BLaER1 (cell line): ENCODE results near the gene AKAP6.

Source experiments
- H3K27ac ChIP-seq: shearing (Covaris generic); formaldehyde crosslinking; 2 replicates; pipeline ENCODE4 v1.8.1; 2022
- H3K27me3 ChIP-seq: shearing (Covaris generic); formaldehyde crosslinking; 2 replicates; pipeline ENCODE4 v1.8.1; 2022
- H3K36me3 ChIP-seq: shearing (Covaris generic); formaldehyde crosslinking; 2 replicates; pipeline ENCODE4 v1.8.1; 2022
- H3K4me1 ChIP-seq: shearing (Covaris generic); formaldehyde crosslinking; 2 replicates; pipeline ENCODE4 v1.8.1; 2022
- H3K4me2 ChIP-seq: shearing (Covaris generic); formaldehyde crosslinking; 2 replicates; pipeline ENCODE4 v1.8.1; 2022
- H3K4me3 ChIP-seq: shearing (Covaris generic); formaldehyde crosslinking; 2 replicates; pipeline ENCODE4 v1.8.1; 2022
- H3K9ac ChIP-seq: shearing (Covaris generic); formaldehyde crosslinking; 2 replicates; pipeline ENCODE4 v1.8.1; 2022
- H3K9me3 ChIP-seq: shearing (Covaris generic); formaldehyde crosslinking; 2 replicates; pipeline ENCODE4 v1.8.1; 2022
- H4K20me1 ChIP-seq: shearing (Covaris generic); formaldehyde crosslinking; 2 replicates; pipeline ENCODE4 v1.8.1; 2022
- Cebpa-rat ChIP-seq: shearing (Covaris generic); IDR thresholded peaks from 2 replicates; pipeline ENCODE4 v1.8.1; 2022

AKAP6 gene

GRCh38 chr14:32622742-32623141 lies 293.6 kb downstream of the AKAP6 start:
- no peak overlapping the region for H3K4me2 ChIP-seq
- no peaks in the 10 kb centered on the region for H4K20me1 ChIP-seq
- no peak overlapping the region for H3K9ac ChIP-seq
- no peaks in the 10 kb centered on the region for H3K9me3 ChIP-seq
- H3K4me1 ChIP-seq = no peaks in the 10 kb centered on the region
- H3K4me3 ChIP-seq = no peak overlapping the region
- TF ChIP-seq Cebpa-rat = no peak
- H3K36me3 ChIP-seq = no peaks in the 10 kb centered on the region
- no peaks in the 10 kb centered on the region for H3K27me3 ChIP-seq
- H3K27ac ChIP-seq = no peak overlapping the region

- no peaks in the 10 kb centered on the region for H4K20me1 ChIP-seq
- H3K4me1 ChIP-seq = no peaks in the 10 kb centered on the region
- H3K36me3 ChIP-seq = no peaks in the 10 kb centered on the region
- no peak overlapping the region for H3K27ac ChIP-seq
- no peaks in the 10 kb centered on the region for H3K9me3 ChIP-seq
- no peak for TF ChIP-seq Cebpa-rat
- H3K4me3 ChIP-seq = no peak overlapping the region
- H3K27me3 ChIP-seq = no peaks in the 10 kb centered on the region
- no peak overlapping the region for H3K4me2 ChIP-seq
- no peak overlapping the region for H3K9ac ChIP-seq
Observed at GRCh38 chr14:32623300-32624093, 294.4 kb downstream of the AKAP6 start.

- no peak overlapping the region for H3K9ac ChIP-seq
- H3K27ac ChIP-seq = no peak overlapping the region
- no peaks in the 10 kb centered on the region for H3K36me3 ChIP-seq
- no peak for TF ChIP-seq Cebpa-rat
- no peak overlapping the region for H3K4me3 ChIP-seq
- H3K4me1 ChIP-seq = no peaks in the 10 kb centered on the region
- H3K4me2 ChIP-seq = no peak overlapping the region
- H3K27me3 ChIP-seq = no peaks in the 10 kb centered on the region
- H3K9me3 ChIP-seq = no peaks in the 10 kb centered on the region
- H4K20me1 ChIP-seq = no peaks in the 10 kb centered on the region
Observed at GRCh38 chr14:32625211-32625610, 296.1 kb downstream of the AKAP6 start.

GRCh38 chr14:32627545-32628298 lies 298.6 kb downstream of the AKAP6 start:
- Histone ChIP-seq H3K4me3 (no peak overlapping the region), H3K36me3 (no peaks in the 10 kb centered on the region), H3K4me2 (no peak overlapping the region), H3K9me3 (no peaks in the 10 kb centered on the region), H3K9ac (no peak overlapping the region), H4K20me1 (no peaks in the 10 kb centered on the region), H3K4me1 (no peaks in the 10 kb centered on the region), H3K27ac (no peak overlapping the region), H3K27me3 (no peaks in the 10 kb centered on the region)
- TF ChIP-seq Cebpa-rat = no peak

GRCh38 chr14:32629236-32629635 lies 300.1 kb downstream of the AKAP6 start:
- H3K36me3 ChIP-seq = no peaks in the 10 kb centered on the region
- H4K20me1 ChIP-seq = no peaks in the 10 kb centered on the region
- no peak overlapping the region for H3K9ac ChIP-seq
- no peak overlapping the region for H3K4me3 ChIP-seq
- H3K4me2 ChIP-seq = no peak overlapping the region
- H3K27me3 ChIP-seq = no peaks in the 10 kb centered on the region
- TF ChIP-seq Cebpa-rat = no peak
- H3K27ac ChIP-seq = no peak overlapping the region
- no peaks in the 10 kb centered on the region for H3K4me1 ChIP-seq
- no peaks in the 10 kb centered on the region for H3K9me3 ChIP-seq

- no peaks in the 10 kb centered on the region for H4K20me1 ChIP-seq
- no peak overlapping the region for H3K4me2 ChIP-seq
- no peaks in the 10 kb centered on the region for H3K36me3 ChIP-seq
- H3K4me1 ChIP-seq = no peaks in the 10 kb centered on the region; the same call in 1 of the 2 replicates
- no peaks in the 10 kb centered on the region for H3K9me3 ChIP-seq
- no peak for TF ChIP-seq Cebpa-rat
- no peak overlapping the region for H3K4me3 ChIP-seq
- H3K9ac ChIP-seq = no peak overlapping the region
- H3K27me3 ChIP-seq = no peaks in the 10 kb centered on the region
- no peak overlapping the region for H3K27ac ChIP-seq
Observed at GRCh38 chr14:32630701-32631100, 301.6 kb downstream of the AKAP6 start.

- Histone ChIP-seq H3K4me1 (no peaks in the 10 kb centered on the region; the same call in 1 of the 2 replicates), H3K36me3 (no peaks in the 10 kb centered on the region), H3K27me3 (no peaks in the 10 kb centered on the region), H3K4me2 (no peak overlapping the region), H3K4me3 (no peak overlapping the region), H3K9ac (no peak overlapping the region), H3K9me3 (no peaks in the 10 kb centered on the region), H4K20me1 (no peaks in the 10 kb centered on the region), H3K27ac (no peak overlapping the region)
- no peak for TF ChIP-seq Cebpa-rat
Observed at GRCh38 chr14:32633224-32633859, 304.2 kb downstream of the AKAP6 start.

GRCh38 chr14:32633930-32634329 lies 304.8 kb downstream of the AKAP6 start:
- no peaks in the 10 kb centered on the region for H3K9me3 ChIP-seq
- H3K36me3 ChIP-seq = no peaks in the 10 kb centered on the region
- H3K4me3 ChIP-seq = no peak overlapping the region
- H3K4me1 ChIP-seq = no peaks in the 10 kb centered on the region; the same call in 1 of the 2 replicates
- TF ChIP-seq Cebpa-rat = no peak
- no peaks in the 10 kb centered on the region for H3K27me3 ChIP-seq
- H4K20me1 ChIP-seq = no peaks in the 10 kb centered on the region
- no peak overlapping the region for H3K9ac ChIP-seq
- H3K4me2 ChIP-seq = no peak overlapping the region
- no peak overlapping the region for H3K27ac ChIP-seq

GRCh38 chr14:32635061-32635719 lies 306.1 kb downstream of the AKAP6 start:
- Histone ChIP-seq H3K4me3 (no peak overlapping the region), H4K20me1 (no peaks in the 10 kb centered on the region), H3K4me2 (peak overlapping the region; percentile 43), H3K9me3 (no peaks in the 10 kb centered on the region), H3K27ac (no peak overlapping the region), H3K9ac (no peak overlapping the region), H3K36me3 (no peaks in the 10 kb centered on the region), H3K27me3 (no peaks in the 10 kb centered on the region), H3K4me1 (no peaks in the 10 kb centered on the region; the same call in 1 of the 2 replicates)
- TF ChIP-seq Cebpa-rat = no peak

GRCh38 chr14:32637582-32637981 lies 308.5 kb downstream of the AKAP6 start:
- Histone ChIP-seq H4K20me1 (no peaks in the 10 kb centered on the region), H3K36me3 (no peaks in the 10 kb centered on the region), H3K27ac (no peak overlapping the region), H3K4me3 (no peak overlapping the region), H3K9ac (no peak overlapping the region), H3K9me3 (no peaks in the 10 kb centered on the region), H3K27me3 (no peaks in the 10 kb centered on the region), H3K4me2 (no peak overlapping the region), H3K4me1 (no peaks in the 10 kb centered on the region; the same call in 1 of the 2 replicates)
- TF ChIP-seq Cebpa-rat = no peak
